RWPE2 (cell line): ENCODE measurements around the gene ARHGAP21.

Experiments
- ATAC-seq: fragments of 200-7000 bp; cut with Tn5 transposase; 3 replicates; pipeline ENCODE4 v1.9.1; 2021; ENCODE audit warnings: low read depth
- DNase-seq: peaks from one replicate; pipeline ENCODE4 v3.0.0-alpha.2; 2020; ENCODE audit warnings: low spot score
- H3K27ac ChIP-seq: fragments of 450-650 bp; 2 replicates; pipeline ENCODE4 v1.5.1; 2017; ENCODE audit warnings: mild to moderate bottlenecking; ENCODE audit not compliant: poor library complexity, severe bottlenecking
- H3K27me3 ChIP-seq: fragments of 250-450 bp; sonication (Bioruptor Pico); 2 replicates; pipeline ENCODE4 v1.5.1; 2021; ENCODE audit warnings: mild to moderate bottlenecking, moderate library complexity; ENCODE audit not compliant: insufficient read depth, poor library complexity, severe bottlenecking
- H3K36me3 ChIP-seq: fragments of 250-450 bp; sonication (Bioruptor Pico); 2 replicates; pipeline ENCODE4 v1.5.1; 2020; ENCODE audit warnings: low read depth, mild to moderate bottlenecking, moderate library complexity
- H3K4me1 ChIP-seq: fragments of 250-450 bp; sonication (Bioruptor Pico); 2 replicates; pipeline ENCODE4 v1.5.1; 2021; ENCODE audit warnings: mild to moderate bottlenecking, moderate library complexity; ENCODE audit not compliant: insufficient read depth, poor library complexity, severe bottlenecking
- H3K4me3 ChIP-seq: fragments of 250-450 bp; sonication (Bioruptor Pico); 2 replicates; pipeline ENCODE4 v1.5.1; 2021; ENCODE audit warnings: mild to moderate bottlenecking, moderate library complexity; ENCODE audit not compliant: severe bottlenecking
- H3K9me3 ChIP-seq: fragments of 250-450 bp; sonication (Bioruptor Pico); 2 replicates; pipeline ENCODE4 v1.5.1; 2021; ENCODE audit warnings: mild to moderate bottlenecking, moderate library complexity; ENCODE audit not compliant: severe bottlenecking
- CTCF ChIP-seq: fragments of 450-650 bp; IDR thresholded peaks from one replicate; pipeline ENCODE4 v1.5.1; 2017; ENCODE audit warnings: mild to moderate bottlenecking, moderate library complexity; ENCODE audit not compliant: poor library complexity, severe bottlenecking

Gene ARHGAP21

GRCh38 chr10:24533981-24534380, 189.7 kb downstream of the ARHGAP21 start:
- Histone ChIP-seq H3K9me3 (no peaks in the 10 kb centered on the region), H3K27ac (no peak overlapping the region), H3K36me3 (peaks cover 80% of the 10 kb centered on the region), H3K4me1 (no peaks in the 10 kb centered on the region), H3K27me3 (no peaks in the 10 kb centered on the region), H3K4me3 (no peak overlapping the region)
- no peak for DNase-seq
- TF ChIP-seq CTCF: no peak
- ATAC-seq: no peak
